K562 (cell line): ENCODE data around the gene PHKG2. TPM values are rescaled to one million over a fixed set of nuclear protein-coding genes. Genes with fewer than 3 reads are reported as not detected.

Experiments used
- CREM ChIP-seq: IDR thresholded peaks from 2 replicates; pipeline ENCODE4 v1.6.1; 2014; ENCODE audit warnings: antibody characterized with exemption, low read depth
- ESRRB ChIP-seq: fragments of 250-450 bp; sonication (Bioruptor Pico); IDR thresholded peaks from 2 replicates; pipeline ENCODE4 v1.5.0; 2020; ENCODE audit warnings: mild to moderate bottlenecking, moderate library complexity, borderline replicate concordance
- JUND ChIP-seq, 2 experiments: IDR thresholded peaks; 2 replicates in 1 of 2; 3 replicates in 1 of 2; pipeline ENCODE4 v1.6.1; 2011; ENCODE audit warnings: borderline replicate concordance in 2 of 2, low read depth in 2 of 2, low read length in 2 of 2, improper control_type of control experiment in 1 of 2, missing biosample characterization in 1 of 2, missing genetic modification characterization in 1 of 2, missing genetic modification reagents in 1 of 2
- PRPF4 ChIP-seq: fragments of 200-400 bp; formaldehyde crosslinking; IDR thresholded peaks from one replicate; pipeline ENCODE4 v1.6.1; 2017; ENCODE audit warnings: low read length, low read depth, mild to moderate bottlenecking; ENCODE audit not compliant: insufficient read depth, poor library complexity, severe bottlenecking
- U2AF1 ChIP-seq: fragments of 200-400 bp; formaldehyde crosslinking; optimal IDR thresholded peaks from 2 replicates; pipeline ENCODE3; 2017; ENCODE audit warnings: mild to moderate bottlenecking, low read depth, low read length, moderate library complexity
- ZKSCAN1 ChIP-seq: fragments of 150-350 bp; IDR thresholded peaks from 2 replicates; pipeline ENCODE4 v1.6.1; 2016; ENCODE audit warnings: low read depth, low read length
- ZNF224 ChIP-seq: sonication (generic); formaldehyde crosslinking; IDR thresholded peaks from 2 replicates; pipeline ENCODE4 v1.8.0; 2022; ENCODE audit warnings: mild to moderate bottlenecking, missing genetic modification reagents
- polyA plus RNA-seq, 8 experiments: library from polyadenylated mRNA; depleted of rRNA in 4 of 8; stranded (reverse) in 5 of 8; unstranded in 3 of 8; fragments of >200 nt; fragmentation: Nextera tagmentation in 2 of 8; fragmentation: Illumina TruSeq in 1 of 8; extraction: Ambion mirVana in 2 of 8; extraction: Trizol in 1 of 8; gene quantifications; 2 replicates each; pipeline versions ENCODE4 v1.2.1 to v1.2.3, GENCODE V29; 2011 to 2014; ENCODE audit warnings: inconsistent platforms in 1 of 8, missing spikeins in 1 of 8
- total RNA-seq, 7 experiments: library from RNA; depleted of rRNA in 6 of 7; stranded (reverse); fragments of >200 nt in 6 of 7; fragmentation: Illumina TruSeq in 2 of 7; extraction: Trizol in 2 of 7; gene quantifications; 2 replicates each; pipeline versions ENCODE4 v1.2.1 to v1.2.3, GENCODE V29; 2011 to 2021; ENCODE audit warnings: low replicate concordance in 1 of 7
- TF ChIP-seq, protein P1 (sequence below): fragments of 450-650 bp; conservative IDR thresholded peaks from 2 replicates; pipeline ENCODE4 v1.6.1; 2016; ENCODE audit warnings: missing genetic modification characterization, low read depth, mild to moderate bottlenecking, missing compliant biosample characterization, moderate library complexity
- TF ChIP-seq, protein P2 (sequence below), 2 experiments: fragments of 450-650 bp; IDR thresholded peaks; 2 replicates each; pipeline ENCODE4 v1.6.1; 2016
- TF ChIP-seq, protein P3 (sequence below): fragments of 200-600 bp; sonication (generic); IDR thresholded peaks from one replicate; pipeline ENCODE4 v1.6.1; 2012; ENCODE audit warnings: mild to moderate bottlenecking, low read depth, low read length, inconsistent platforms

The PHKG2 gene
- total and polyA plus RNA-seq, 9 of the 15 experiments (the other 6 are each of a cell fraction or from before 2014, with no cell fraction given), result 5.8 to 54.2 (median 30.7) TPM

DNA sequence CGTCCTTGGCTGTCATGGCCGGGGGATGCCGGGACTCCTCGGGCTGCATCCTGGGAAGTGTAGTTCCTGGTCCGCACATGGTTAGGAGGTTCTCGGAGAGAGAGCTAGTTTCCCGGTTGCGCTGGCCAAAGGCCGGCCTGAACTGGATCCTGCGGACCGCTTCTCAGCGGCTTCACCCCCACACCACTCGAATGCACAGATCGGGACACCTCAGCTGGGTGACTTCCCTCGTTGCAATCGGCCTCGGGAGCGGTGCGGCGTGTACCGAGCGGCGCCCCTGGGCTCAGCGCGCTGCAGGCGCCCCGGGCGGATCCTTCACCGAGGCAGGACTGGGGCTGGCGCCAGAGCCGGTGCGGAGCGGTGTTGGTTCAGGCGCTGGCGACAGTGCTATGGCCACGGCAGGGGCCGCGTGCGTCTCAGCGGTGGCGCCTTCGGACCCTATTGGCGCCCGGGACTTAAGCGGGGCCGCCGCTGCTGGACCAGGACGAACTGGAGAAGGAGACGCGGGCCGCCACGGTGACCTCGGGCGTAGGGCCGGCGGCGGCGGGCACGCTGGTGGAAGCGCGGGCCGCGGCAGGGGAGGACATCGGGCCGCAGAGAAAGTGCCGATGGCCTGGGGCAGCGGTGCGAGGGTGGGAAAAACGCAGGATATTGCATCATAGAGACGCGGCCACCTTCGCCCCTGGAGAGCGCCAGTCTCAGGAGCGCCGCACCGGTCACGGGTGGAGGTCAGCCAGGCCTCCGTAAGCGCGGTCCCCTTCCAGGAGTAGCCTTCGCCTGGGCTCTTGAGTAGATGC, 27.4 kb downstream of the PHKG2 start (continued):
- TF ChIP-seq ZKSCAN1, result no peak
- TF ChIP-seq, protein P1, sequence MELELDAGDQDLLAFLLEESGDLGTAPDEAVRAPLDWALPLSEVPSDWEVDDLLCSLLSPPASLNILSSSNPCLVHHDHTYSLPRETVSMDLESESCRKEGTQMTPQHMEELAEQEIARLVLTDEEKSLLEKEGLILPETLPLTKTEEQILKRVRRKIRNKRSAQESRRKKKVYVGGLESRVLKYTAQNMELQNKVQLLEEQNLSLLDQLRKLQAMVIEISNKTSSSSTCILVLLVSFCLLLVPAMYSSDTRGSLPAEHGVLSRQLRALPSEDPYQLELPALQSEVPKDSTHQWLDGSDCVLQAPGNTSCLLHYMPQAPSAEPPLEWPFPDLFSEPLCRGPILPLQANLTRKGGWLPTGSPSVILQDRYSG (tag), result no peak
- TF ChIP-seq, protein P2, sequence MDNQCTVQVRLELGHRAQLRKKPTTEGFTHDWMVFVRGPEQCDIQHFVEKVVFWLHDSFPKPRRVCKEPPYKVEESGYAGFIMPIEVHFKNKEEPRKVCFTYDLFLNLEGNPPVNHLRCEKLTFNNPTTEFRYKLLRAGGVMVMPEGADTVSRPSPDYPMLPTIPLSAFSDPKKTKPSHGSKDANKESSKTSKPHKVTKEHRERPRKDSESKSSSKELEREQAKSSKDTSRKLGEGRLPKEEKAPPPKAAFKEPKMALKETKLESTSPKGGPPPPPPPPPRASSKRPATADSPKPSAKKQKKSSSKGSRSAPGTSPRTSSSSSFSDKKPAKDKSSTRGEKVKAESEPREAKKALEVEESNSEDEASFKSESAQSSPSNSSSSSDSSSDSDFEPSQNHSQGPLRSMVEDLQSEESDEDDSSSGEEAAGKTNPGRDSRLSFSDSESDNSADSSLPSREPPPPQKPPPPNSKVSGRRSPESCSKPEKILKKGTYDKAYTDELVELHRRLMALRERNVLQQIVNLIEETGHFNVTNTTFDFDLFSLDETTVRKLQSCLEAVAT (IDR thresholded peaks at IDR 0.05), result 0 out of 4 replicates have a peak, but pooled peaks of 1 of the 2 experiments have one; percentile 33
- TF ChIP-seq ZNF224 (CRISPR knock-in tag), result no peak
- peak; percentile 87 for TF ChIP-seq U2AF1
- TF ChIP-seq PRPF4, result peak; percentile 67
- TF ChIP-seq CREM, result peak; percentile 97
- TF ChIP-seq, protein P3, sequence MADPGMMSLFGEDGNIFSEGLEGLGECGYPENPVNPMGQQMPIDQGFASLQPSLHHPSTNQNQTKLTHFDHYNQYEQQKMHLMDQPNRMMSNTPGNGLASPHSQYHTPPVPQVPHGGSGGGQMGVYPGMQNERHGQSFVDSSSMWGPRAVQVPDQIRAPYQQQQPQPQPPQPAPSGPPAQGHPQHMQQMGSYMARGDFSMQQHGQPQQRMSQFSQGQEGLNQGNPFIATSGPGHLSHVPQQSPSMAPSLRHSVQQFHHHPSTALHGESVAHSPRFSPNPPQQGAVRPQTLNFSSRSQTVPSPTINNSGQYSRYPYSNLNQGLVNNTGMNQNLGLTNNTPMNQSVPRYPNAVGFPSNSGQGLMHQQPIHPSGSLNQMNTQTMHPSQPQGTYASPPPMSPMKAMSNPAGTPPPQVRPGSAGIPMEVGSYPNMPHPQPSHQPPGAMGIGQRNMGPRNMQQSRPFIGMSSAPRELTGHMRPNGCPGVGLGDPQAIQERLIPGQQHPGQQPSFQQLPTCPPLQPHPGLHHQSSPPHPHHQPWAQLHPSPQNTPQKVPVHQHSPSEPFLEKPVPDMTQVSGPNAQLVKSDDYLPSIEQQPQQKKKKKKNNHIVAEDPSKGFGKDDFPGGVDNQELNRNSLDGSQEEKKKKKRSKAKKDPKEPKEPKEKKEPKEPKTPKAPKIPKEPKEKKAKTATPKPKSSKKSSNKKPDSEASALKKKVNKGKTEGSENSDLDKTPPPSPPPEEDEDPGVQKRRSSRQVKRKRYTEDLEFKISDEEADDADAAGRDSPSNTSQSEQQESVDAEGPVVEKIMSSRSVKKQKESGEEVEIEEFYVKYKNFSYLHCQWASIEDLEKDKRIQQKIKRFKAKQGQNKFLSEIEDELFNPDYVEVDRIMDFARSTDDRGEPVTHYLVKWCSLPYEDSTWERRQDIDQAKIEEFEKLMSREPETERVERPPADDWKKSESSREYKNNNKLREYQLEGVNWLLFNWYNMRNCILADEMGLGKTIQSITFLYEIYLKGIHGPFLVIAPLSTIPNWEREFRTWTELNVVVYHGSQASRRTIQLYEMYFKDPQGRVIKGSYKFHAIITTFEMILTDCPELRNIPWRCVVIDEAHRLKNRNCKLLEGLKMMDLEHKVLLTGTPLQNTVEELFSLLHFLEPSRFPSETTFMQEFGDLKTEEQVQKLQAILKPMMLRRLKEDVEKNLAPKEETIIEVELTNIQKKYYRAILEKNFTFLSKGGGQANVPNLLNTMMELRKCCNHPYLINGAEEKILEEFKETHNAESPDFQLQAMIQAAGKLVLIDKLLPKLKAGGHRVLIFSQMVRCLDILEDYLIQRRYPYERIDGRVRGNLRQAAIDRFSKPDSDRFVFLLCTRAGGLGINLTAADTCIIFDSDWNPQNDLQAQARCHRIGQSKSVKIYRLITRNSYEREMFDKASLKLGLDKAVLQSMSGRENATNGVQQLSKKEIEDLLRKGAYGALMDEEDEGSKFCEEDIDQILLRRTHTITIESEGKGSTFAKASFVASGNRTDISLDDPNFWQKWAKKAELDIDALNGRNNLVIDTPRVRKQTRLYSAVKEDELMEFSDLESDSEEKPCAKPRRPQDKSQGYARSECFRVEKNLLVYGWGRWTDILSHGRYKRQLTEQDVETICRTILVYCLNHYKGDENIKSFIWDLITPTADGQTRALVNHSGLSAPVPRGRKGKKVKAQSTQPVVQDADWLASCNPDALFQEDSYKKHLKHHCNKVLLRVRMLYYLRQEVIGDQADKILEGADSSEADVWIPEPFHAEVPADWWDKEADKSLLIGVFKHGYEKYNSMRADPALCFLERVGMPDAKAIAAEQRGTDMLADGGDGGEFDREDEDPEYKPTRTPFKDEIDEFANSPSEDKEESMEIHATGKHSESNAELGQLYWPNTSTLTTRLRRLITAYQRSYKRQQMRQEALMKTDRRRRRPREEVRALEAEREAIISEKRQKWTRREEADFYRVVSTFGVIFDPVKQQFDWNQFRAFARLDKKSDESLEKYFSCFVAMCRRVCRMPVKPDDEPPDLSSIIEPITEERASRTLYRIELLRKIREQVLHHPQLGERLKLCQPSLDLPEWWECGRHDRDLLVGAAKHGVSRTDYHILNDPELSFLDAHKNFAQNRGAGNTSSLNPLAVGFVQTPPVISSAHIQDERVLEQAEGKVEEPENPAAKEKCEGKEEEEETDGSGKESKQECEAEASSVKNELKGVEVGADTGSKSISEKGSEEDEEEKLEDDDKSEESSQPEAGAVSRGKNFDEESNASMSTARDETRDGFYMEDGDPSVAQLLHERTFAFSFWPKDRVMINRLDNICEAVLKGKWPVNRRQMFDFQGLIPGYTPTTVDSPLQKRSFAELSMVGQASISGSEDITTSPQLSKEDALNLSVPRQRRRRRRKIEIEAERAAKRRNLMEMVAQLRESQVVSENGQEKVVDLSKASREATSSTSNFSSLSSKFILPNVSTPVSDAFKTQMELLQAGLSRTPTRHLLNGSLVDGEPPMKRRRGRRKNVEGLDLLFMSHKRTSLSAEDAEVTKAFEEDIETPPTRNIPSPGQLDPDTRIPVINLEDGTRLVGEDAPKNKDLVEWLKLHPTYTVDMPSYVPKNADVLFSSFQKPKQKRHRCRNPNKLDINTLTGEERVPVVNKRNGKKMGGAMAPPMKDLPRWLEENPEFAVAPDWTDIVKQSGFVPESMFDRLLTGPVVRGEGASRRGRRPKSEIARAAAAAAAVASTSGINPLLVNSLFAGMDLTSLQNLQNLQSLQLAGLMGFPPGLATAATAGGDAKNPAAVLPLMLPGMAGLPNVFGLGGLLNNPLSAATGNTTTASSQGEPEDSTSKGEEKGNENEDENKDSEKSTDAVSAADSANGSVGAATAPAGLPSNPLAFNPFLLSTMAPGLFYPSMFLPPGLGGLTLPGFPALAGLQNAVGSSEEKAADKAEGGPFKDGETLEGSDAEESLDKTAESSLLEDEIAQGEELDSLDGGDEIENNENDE, result no peak
- no peak for TF ChIP-seq ESRRB (CRISPR knock-in tag)
- TF ChIP-seq JUND (IDR thresholded peaks at IDR 0.05; ENCODE audit: borderline replicate concordance, low read depth, low read length), result peak; percentile 80
- TF ChIP-seq JUND (tag; IDR thresholded peaks at IDR 0.05; ENCODE audit: borderline replicate concordance, low read depth, low read length), result no peak; the same call in 2 of the 3 replicates
